Hematopoietic multipotent progenitor cell treated with erythropoietin and hydrocortisone succinate and interleukin-3 and kit ligand, for 8 days (in vitro differentiated cells): ENCODE measurements around the gene FNTB.
"Not testable (repeated sequence)": the region's sequence is repeated elsewhere in the genome, so short reads cannot be mapped to it uniquely, and the experiment has no call there.

Source experiments
- DNase-seq: peaks from one replicate; pipeline ENCODE4 v3.0.0-alpha.2; 2015

Gene FNTB

GRCh38 chr14:65054471-65055085, 67.9 kb downstream of the FNTB start:
- peak; percentile 90 for DNase-seq

DNA sequence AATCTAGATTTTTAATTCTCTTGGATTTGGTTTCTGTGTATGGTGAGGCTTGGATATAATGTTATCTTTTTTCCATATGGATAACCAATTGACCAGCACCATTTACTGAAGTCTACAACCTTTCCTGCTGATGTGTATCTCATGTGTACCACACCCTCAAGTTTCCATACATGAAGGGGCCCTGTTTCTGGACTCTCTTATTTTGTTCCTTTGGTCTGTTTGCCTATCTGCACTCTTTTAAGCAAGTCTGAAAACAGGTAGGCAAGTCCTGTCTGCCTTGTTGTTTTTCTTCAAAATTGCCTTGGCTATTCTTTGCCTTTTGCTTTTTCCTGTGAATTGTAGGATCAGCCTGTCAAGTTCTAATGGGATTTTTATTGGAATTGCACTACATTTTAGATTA, 71.0 kb downstream of the FNTB start:
- peak; percentile 57 for DNase-seq

GRCh38 chr14:65062096-65063075, 75.7 kb downstream of the FNTB start:
- DNase-seq: no peak

DNA sequence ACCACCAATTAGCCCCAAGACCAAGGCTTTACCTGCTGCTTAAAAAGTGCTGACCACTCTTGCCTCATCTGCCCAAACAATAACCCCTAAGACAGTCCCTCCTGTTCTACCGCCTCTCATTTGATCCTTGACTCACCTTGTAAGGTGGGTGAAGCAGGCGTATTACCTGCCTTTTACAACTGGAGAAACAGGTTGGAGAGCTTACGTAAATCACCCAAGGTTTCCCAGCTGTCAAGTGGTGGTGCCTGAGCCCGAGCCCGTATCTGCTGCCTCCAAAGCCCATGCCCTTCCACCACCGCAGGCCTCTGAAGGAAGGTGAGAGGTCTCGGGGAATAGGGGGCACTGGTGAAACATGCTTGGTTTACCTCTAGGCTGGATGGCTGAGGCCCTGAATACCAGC, 79.0 kb downstream of the FNTB start:
- no peak for DNase-seq

- no peak for DNase-seq
Observed at GRCh38 chr14:65069874-65070413, 83.2 kb downstream of the FNTB start.

GRCh38 chr14:65070471-65070976, 83.8 kb downstream of the FNTB start:
- DNase-seq: no peak

- DNase-seq: no peak
Observed at GRCh38 chr14:65071544-65071943, 84.8 kb downstream of the FNTB start.

DNA sequence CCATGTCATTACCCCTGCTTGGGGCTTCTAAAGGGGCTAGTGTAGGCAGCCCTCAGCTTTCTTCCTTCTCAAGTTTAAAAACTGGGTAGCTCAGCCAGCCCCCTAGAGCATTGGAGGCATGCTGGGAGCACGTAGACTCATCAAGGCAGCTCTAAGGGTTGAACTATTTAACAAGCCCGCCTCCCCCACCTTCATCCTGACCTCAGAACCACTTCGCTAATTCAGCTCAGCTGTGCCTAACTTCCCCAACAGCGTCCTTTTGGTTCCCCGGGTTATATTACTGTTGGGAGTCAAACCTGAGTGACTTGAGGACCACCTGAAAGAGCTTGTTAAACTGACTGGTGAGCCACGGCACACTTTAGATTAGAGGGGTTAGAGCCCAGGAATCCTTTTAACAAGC, 85.6 kb downstream of the FNTB start:
- DNase-seq: no peak

GRCh38 chr14:65072937-65073336, 86.2 kb downstream of the FNTB start:
- peak; percentile 43 for DNase-seq

GRCh38 chr14:65073605-65074201, 87.0 kb downstream of the FNTB start:
- DNase-seq: no peak

GRCh38 chr14:65074449-65075150, 87.9 kb downstream of the FNTB start:
- no peak for DNase-seq

DNA sequence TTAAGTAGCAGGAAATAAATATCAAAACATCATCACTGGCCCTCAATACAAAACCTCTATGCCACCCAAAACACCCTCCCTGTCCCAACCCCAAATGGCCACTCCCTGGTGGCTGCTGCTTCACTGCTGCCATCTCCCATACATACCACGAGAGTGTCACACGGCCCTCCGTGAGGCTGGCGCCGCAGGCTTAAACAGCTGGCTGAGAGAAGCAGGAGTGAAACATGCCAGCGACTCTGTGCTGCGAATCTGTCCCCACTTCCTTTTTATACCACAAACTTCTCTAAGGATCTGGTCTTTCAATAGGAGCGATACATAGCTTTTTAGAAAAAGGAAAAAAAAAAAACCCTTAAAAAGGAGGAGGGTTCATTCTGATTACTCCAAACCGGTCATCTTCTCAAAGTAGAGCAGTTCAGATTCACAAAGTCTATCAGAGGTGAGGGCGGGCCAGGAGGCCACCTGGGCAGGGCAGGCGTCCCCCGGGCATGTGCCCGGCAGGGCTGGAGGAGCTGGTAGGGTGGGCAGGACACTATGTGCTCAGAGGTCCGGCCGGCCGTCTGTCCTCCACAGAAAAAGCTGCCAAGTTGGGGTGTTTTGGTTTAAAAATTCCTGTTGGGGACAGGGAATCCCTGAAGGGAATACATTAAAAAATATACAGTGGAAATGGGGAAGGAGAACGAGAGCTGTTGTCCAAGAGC, 89.1 kb downstream of the FNTB start:
- no peak for DNase-seq

DNA sequence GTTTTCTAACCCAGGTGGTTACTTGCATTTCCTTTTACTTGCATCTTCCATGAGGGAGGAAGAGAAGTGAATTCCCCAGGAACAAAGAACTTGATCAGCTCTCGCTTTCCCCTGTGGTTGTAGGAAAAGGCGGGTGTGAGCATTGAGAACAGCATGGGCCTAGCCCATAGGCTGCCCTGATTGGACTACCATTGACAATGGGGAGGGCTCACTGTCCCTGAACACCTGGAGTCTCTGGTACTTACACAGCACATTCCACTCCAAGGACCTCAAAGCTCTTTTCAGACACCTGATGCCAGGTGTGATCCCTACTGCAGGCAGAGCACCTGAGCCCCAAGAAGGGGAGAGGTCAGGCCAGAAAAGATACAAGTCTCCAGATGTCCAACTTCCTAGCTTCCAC, 90.6 kb downstream of the FNTB start:
- DNase-seq: no peak

DNA sequence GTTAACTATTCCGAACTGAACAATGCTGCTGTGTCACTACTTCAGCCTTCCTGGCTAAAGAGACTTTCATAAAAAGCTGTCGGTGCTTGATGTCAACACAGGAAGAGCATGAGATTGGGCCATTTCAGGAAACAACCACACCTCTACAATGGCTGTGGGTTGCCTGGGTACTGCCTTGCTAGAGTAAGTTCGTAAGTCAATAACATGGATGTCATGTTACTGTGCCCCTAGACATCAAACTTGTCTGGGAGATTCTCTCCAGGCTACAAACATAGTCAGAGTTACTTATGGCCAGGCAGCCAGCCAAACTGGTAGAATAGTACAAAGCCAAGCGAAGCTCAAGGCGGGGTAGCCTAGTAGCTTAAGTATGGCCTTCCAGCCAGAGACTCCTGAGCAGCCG, 92.5 kb downstream of the FNTB start:
- DNase-seq: no peak

GRCh38 chr14:65079768-65080167, 93.1 kb downstream of the FNTB start:
- DNase-seq: no peak

- DNase-seq: no peak
Observed at GRCh38 chr14:65080960-65081747, 94.5 kb downstream of the FNTB start.

DNA sequence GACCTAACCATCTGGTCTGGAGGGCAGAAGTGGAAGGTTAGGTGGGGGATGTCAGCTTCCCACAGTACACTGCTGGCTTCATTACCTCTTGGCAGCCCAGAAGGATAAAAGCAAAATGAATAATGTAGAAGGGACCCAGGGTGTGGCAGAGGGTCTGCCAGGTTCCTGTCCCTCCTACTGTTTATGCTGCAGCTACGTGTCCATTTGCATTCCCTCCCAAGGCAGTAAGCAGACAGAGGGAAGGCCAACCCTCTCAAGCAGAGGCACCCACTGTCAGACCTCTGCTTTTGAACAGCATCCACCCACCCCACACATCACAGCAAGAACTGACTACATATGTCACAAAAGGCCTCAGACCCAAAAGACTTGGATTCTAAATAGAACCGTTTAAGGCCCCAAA, 96.2 kb downstream of the FNTB start:
- DNase-seq: no peak

DNA sequence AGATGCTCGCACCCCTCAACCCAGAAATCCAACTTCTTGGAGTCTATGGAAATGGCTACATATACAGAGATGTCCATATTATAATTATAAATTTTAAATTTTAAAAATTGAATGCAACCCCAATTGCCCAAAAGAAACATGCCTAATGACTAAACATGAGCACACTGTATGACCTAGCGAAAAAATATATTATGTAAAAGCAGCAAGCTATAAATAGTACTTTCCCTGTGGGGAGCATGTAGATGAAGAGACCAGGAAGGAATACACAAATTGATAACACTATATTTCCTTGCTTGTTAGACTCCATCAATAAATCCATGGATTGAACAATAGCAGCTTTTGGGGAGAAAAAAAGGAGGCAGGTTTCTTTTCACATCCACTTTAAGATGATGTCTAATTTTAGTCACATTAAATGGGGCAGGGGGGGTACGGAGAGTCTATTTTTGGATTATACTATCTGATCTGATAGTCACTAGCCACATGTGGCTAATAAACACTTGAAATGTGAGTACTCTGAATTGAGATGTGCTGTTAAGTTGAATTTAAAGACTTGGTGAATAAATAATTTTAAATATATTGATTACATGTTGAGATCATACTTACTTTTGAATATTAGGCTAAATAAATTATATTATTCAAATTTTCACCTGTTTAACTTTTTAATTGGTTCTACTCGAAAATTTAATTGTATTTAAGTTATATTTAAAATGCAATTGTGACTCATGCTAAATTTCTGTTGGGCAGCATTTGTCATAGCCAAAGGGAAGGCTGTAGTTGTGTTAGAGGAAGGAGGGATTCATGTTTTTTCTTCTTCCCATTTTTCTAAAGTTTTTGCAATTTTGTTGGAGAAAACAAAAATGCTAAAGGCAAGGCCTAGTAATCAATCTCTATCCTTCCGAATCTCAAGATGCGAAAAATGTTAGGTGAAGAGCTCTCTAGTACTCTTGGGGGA, 98.1 kb downstream of the FNTB start:
- no peak for DNase-seq

- not testable (repeated sequence) for DNase-seq
Observed at GRCh38 chr14:65086686-65087085, 100.0 kb downstream of the FNTB start.

- DNase-seq: not testable (repeated sequence)
Observed at GRCh38 chr14:65087835-65088234, 101.1 kb downstream of the FNTB start.
